ENCODE results near the gene FSTL4. TPM values are rescaled to one million over a fixed set of nuclear protein-coding genes. Genes with fewer than 3 reads are reported as not detected.

Gene FSTL4
- total and polyA plus RNA-seq, 2 of the 13 experiments (the other 11 are each of a cell fraction or from before 2014, with no cell fraction given) = 2.1 to 3.0 TPM

DNA sequence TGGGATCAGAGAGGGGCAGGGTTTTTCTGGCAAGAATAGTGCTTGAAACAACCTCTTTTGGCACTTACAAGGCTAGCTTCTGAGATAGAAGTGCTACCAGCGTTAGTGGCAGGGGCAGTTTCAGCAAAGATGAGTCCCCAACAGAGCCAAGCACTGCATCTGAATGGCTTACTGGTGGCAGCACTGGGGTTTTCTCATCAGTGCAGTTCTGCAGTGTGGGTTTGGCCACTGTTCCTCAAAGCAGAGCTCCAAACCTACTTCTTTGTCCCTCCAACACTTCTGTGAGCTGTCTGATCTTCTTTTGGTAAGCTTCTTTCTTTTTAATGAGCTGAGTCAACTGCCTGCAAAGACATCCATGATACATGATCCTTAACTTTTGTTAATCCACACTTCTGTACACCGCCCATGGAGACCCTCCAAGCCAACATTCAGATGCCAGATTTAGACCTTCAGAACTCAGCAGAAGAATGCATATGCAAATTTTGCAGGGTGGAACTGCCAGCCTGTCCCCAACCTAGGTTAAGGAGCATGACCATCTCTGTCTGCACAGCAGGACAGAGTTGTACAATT, 29.9 kb upstream of the FSTL4 start:
- in situ Hi-C loops (cut with HindIII; ENCODE audit: extremely low pct_ligation_motif_present, low pct_unique_long_range_greater_than_20kb) (no loop called here), intact Hi-C loops (cut with micrococcal nuclease; ENCODE audit: unreplicated experiment) (no loop called here)
- ChIA-PET POLR2A (no interaction called here), CTCF (ENCODE audit: low intra/inter-chr PET ratio, low total read pairs) (no interaction called here)
- ATAC-seq = no peak
- Histone ChIP-seq H3K36me3 (replicated peaks in 1 of 2; ENCODE audit: control insufficient read depth in 1 of 2, insufficient read depth in 2 of 2, low read length in 2 of 2) (no peaks in the 10 kb centered on the region), H3K9ac (ENCODE audit: insufficient read depth, low read depth, low read length) (no peak overlapping the region), H3K27ac (ENCODE audit: extremely low read length, insufficient read depth, low read length) (no peak overlapping the region), H3K4me1 (ENCODE audit: insufficient read depth, low read length) (no peaks in the 10 kb centered on the region), H2AFZ (ENCODE audit: low read length) (no peak overlapping the region), H3K4me3 (replicated peaks in 1 of 3; ENCODE audit: insufficient read depth in 1 of 3, low read depth in 2 of 3, low read length in 3 of 3) (no peak overlapping the region), H3K9me3 (ENCODE audit: low read length) (no peaks in the 10 kb centered on the region), H3K79me2 (ENCODE audit: insufficient read depth, low read length) (no peaks in the 10 kb centered on the region), H4K20me1 (ENCODE audit: insufficient read depth, low read length) (no peaks in the 10 kb centered on the region), H3K27me3 (ENCODE audit: control insufficient read depth in 1 of 2, insufficient read depth in 2 of 2, low read length in 2 of 2) (peaks cover 0 to 4% of the 10 kb centered on the region in 2 experiments; a peak in 1 of 5 replicates), H3K4me2 (ENCODE audit: low read depth, low read length) (no peak overlapping the region)
- no peak for TF ChIP-seq HNRNPK (IDR thresholded peaks at IDR 0.05; ENCODE audit: low read depth, low read length, poor library complexity, severe bottlenecking)
- DNase-seq (ENCODE audit: low spot score) = no peak
- 19% methylated on average over 2 of the region's 2 CpGs for WGBS (ENCODE audit: low lambda C conversion rate)
- FAIRE-seq = no peak
- BruUV-seq (replicated peaks) = no TSS peak

DNA sequence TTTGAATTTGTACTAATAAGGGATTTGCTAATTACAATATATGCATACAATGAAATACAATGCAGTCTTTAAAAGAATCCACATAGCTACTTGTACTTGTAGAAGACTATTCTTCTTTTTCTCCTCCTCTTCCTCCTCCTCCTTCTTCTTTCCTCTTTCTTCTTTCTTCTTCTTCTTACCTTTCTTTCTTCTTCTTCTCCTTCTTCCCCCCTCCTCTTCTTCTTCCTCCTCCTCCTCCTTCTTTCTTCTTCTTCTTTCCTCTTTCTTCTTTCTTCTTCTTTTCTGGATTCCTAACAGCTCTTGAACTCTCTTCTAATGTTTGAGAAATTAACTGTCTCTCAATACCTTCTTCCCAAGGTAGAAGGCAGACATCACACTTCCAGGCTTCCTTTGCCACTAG, 29.3 kb upstream of the FSTL4 start:
- POLR2A ChIA-PET = no interaction called here
- Histone ChIP-seq H4K20me1 (ENCODE audit: insufficient read depth, low read length) (no peaks in the 10 kb centered on the region), H2AFZ (ENCODE audit: low read length) (no peak overlapping the region), H3K27ac (ENCODE audit: extremely low read length, insufficient read depth, low read length) (no peak overlapping the region), H3K9me3 (ENCODE audit: low read length) (no peaks in the 10 kb centered on the region), H3K27me3 (ENCODE audit: control insufficient read depth in 1 of 2, insufficient read depth in 2 of 2, low read length in 2 of 2) (peaks cover 0 to 4% of the 10 kb centered on the region in 2 experiments; a peak in 1 of 5 replicates), H3K4me3 (replicated peaks in 1 of 3; ENCODE audit: insufficient read depth in 1 of 3, low read depth in 2 of 3, low read length in 3 of 3) (no peak overlapping the region), H3K4me1 (ENCODE audit: insufficient read depth, low read length) (no peaks in the 10 kb centered on the region), H3K36me3 (replicated peaks in 1 of 2; ENCODE audit: control insufficient read depth in 1 of 2, insufficient read depth in 2 of 2, low read length in 2 of 2) (no peaks in the 10 kb centered on the region), H3K4me2 (ENCODE audit: low read depth, low read length) (no peak overlapping the region), H3K79me2 (ENCODE audit: insufficient read depth, low read length) (no peaks in the 10 kb centered on the region), H3K9ac (ENCODE audit: insufficient read depth, low read depth, low read length) (no peak overlapping the region)
- no peak for ATAC-seq
- CTCF ChIA-PET (ENCODE audit: low intra/inter-chr PET ratio, low total read pairs) = no interaction called here
- in situ Hi-C loops (cut with HindIII; ENCODE audit: extremely low pct_ligation_motif_present, low pct_unique_long_range_greater_than_20kb) = no loop called here
- intact Hi-C loops (cut with micrococcal nuclease; ENCODE audit: unreplicated experiment) = no loop called here
- FAIRE-seq = no peak
- no TSS peak for BruUV-seq (replicated peaks)
- no peak for DNase-seq (ENCODE audit: low spot score)
- TF ChIP-seq, protein P1, sequence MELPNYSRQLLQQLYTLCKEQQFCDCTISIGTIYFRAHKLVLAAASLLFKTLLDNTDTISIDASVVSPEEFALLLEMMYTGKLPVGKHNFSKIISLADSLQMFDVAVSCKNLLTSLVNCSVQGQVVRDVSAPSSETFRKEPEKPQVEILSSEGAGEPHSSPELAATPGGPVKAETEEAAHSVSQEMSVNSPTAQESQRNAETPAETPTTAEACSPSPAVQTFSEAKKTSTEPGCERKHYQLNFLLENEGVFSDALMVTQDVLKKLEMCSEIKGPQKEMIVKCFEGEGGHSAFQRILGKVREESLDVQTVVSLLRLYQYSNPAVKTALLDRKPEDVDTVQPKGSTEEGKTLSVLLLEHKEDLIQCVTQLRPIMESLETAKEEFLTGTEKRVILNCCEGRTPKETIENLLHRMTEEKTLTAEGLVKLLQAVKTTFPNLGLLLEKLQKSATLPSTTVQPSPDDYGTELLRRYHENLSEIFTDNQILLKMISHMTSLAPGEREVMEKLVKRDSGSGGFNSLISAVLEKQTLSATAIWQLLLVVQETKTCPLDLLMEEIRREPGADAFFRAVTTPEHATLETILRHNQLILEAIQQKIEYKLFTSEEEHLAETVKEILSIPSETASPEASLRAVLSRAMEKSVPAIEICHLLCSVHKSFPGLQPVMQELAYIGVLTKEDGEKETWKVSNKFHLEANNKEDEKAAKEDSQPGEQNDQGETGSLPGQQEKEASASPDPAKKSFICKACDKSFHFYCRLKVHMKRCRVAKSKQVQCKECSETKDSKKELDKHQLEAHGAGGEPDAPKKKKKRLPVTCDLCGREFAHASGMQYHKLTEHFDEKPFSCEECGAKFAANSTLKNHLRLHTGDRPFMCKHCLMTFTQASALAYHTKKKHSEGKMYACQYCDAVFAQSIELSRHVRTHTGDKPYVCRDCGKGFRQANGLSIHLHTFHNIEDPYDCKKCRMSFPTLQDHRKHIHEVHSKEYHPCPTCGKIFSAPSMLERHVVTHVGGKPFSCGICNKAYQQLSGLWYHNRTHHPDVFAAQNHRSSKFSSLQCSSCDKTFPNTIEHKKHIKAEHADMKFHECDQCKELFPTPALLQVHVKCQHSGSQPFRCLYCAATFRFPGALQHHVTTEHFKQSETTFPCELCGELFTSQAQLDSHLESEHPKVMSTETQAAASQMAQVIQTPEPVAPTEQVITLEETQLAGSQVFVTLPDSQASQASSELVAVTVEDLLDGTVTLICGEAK (IDR thresholded peaks at IDR 0.05) = no peak
- TF ChIP-seq, protein P1 (CRISPR knock-in tag; IDR thresholded peaks at IDR 0.05) = no peak
- TF ChIP-seq CHCHD3 (CRISPR knock-in tag; IDR thresholded peaks at IDR 0.05) (no peak), PAF1 (CRISPR knock-in tag; IDR thresholded peaks at IDR 0.05) (no peak), IRX3 (CRISPR knock-in tag; IDR thresholded peaks at IDR 0.05; ENCODE audit: borderline replicate concordance, low read depth) (no peak), FIP1L1 (IDR thresholded peaks at IDR 0.05; ENCODE audit: borderline replicate concordance, insufficient read depth, low read depth, low read length) (no peak), ZNF589 (CRISPR knock-in tag; conservative IDR thresholded peaks at IDR 0.05) (no peak), SKI (IDR thresholded peaks at IDR 0.05; ENCODE audit: partially characterized antibody) (no peak), ZBTB38 (CRISPR knock-in tag; IDR thresholded peaks at IDR 0.05) (no peak)

Data from HepG2 (cell line).